Activated CD8-positive, alpha-beta T cell treated with anti-CD3 and anti-CD28 coated beads for 36 hours (primary cell): Measurements from ENCODE around the gene SUPT3H. TPM values are rescaled to one million over a fixed set of nuclear protein-coding genes. Genes with fewer than 3 reads are reported as not detected.

Experiments used
- ATAC-seq: fragments of 200-7000 bp; cut with Tn5 transposase; one replicate; pipeline ENCODE4 v1.10.0; 2021; ENCODE audit warnings: mild to moderate bottlenecking, moderate library complexity
- CTCF ChIA-PET: fragments of 350-600 bp; sonication (Branson Sonifier 250); formaldehyde crosslinking; loops from one replicate; lab custom pipeline; 2021; ENCODE audit warnings: antibody characterized with exemption; lab: Charles Lee
- POLR2A ChIA-PET: fragments of 350-600 bp; sonication (Branson Sonifier 250); formaldehyde crosslinking; loops from one replicate; lab custom pipeline; 2021; ENCODE audit warnings: antibody characterized with exemption; lab: Charles Lee
- DNase-seq: peaks from one replicate; pipeline ENCODE4 v3.0.0-alpha.2; 2020
- H3K27ac Mint-ChIP-seq: one replicate; pipeline ENCODE4 v1.8.0; 2021; ENCODE audit warnings: mild to moderate bottlenecking, mixed read lengths
- H3K27me3 Mint-ChIP-seq: one replicate; pipeline ENCODE4 v1.8.0; 2021; ENCODE audit warnings: mixed read lengths
- H3K36me3 Mint-ChIP-seq: one replicate; pipeline ENCODE4 v1.8.0; 2021; ENCODE audit warnings: low read depth, mixed read lengths
- H3K4me1 Mint-ChIP-seq: one replicate; pipeline ENCODE4 v1.8.0; 2021; ENCODE audit warnings: low read depth, mixed read lengths
- H3K4me3 Mint-ChIP-seq: one replicate; pipeline ENCODE4 v1.8.0; 2021; ENCODE audit warnings: mild to moderate bottlenecking, moderate library complexity, mixed read lengths
- H3K9me3 Mint-ChIP-seq: one replicate; pipeline ENCODE4 v1.8.0; 2021; ENCODE audit warnings: mixed read lengths
- CTCF ChIP-seq: fragments of 200-600 bp; IDR thresholded peaks from one replicate; pipeline ENCODE4 v1.8.0; 2022; ENCODE audit warnings: antibody characterized with exemption, mild to moderate bottlenecking
- intact Hi-C: fragments of 100-400 bp; cut with micrococcal nuclease; formaldehyde crosslinking; loops from one replicate; pipeline ENCODE4 v1.10.0; 2022
- total RNA-seq, 2 experiments: library from RNA; stranded (reverse); gene quantifications; one replicate each; pipeline ENCODE4 v1.2.3, GENCODE V29; 2021

The SUPT3H gene
- total RNA-seq, 2 experiments from 2014 or later, result 20.0 to 20.2 TPM

GRCh38 chr6:44825273-44825672 is 552.5 kb downstream of the SUPT3H start:
- no peak for ATAC-seq
- DNase-seq, result no peak
- ChIA-PET POLR2A (no interaction called here), CTCF (interaction anchor here (1.2 kb wide), 1 partner anchor 340 kb away, joined by 3 read pairs; no protein-coding TSS in a partner anchor)
- no peak overlapping the region for H3K27ac Mint-ChIP-seq
- peaks cover 19% of the 10 kb centered on the region for H3K4me1 Mint-ChIP-seq
- no peak overlapping the region for H3K4me3 Mint-ChIP-seq
- no peaks in the 10 kb centered on the region for H3K9me3 Mint-ChIP-seq
- no peak for TF ChIP-seq CTCF
- intact Hi-C loops, result no loop called here
- peaks cover 7% of the 10 kb centered on the region for H3K36me3 Mint-ChIP-seq
- H3K27me3 Mint-ChIP-seq, result no peaks in the 10 kb centered on the region

GRCh38 chr6:44824567-44824966 is 553.2 kb downstream of the SUPT3H start:
- Mint-ChIP-seq H3K9me3 (no peaks in the 10 kb centered on the region), H3K36me3 (peaks cover 7% of the 10 kb centered on the region), H3K27ac (no peak overlapping the region), H3K27me3 (no peaks in the 10 kb centered on the region), H3K4me1 (peaks cover 13% of the 10 kb centered on the region), H3K4me3 (no peak overlapping the region)
- ChIA-PET CTCF (interaction anchor here (1.2 kb wide), 1 partner anchor 341 kb away, joined by 3 read pairs; no protein-coding TSS in a partner anchor), POLR2A (interaction anchor here (0.6 kb wide), 1 partner anchor 1111 kb away, joined by 4 read pairs; no protein-coding TSS in a partner anchor)
- TF ChIP-seq CTCF, result no peak
- intact Hi-C loops, result no loop called here
- no peak for ATAC-seq
- DNase-seq, result no peak

- TF ChIP-seq CTCF, result no peak
- CTCF ChIA-PET, result no interaction called here
- ATAC-seq, result no peak
- H3K36me3 Mint-ChIP-seq, result peaks cover 16% of the 10 kb centered on the region
- POLR2A ChIA-PET, result no interaction called here
- no peak overlapping the region for H3K27ac Mint-ChIP-seq
- H3K9me3 Mint-ChIP-seq, result no peaks in the 10 kb centered on the region
- H3K4me3 Mint-ChIP-seq, result no peak overlapping the region
- DNase-seq, result no peak
- H3K27me3 Mint-ChIP-seq, result no peaks in the 10 kb centered on the region
- no peaks in the 10 kb centered on the region for H3K4me1 Mint-ChIP-seq
- intact Hi-C loops, result no loop called here
Measured at GRCh38 chr6:44820759-44821158, 557.0 kb downstream of the SUPT3H start.

GRCh38 chr6:44820321-44820720 is 557.4 kb downstream of the SUPT3H start:
- Mint-ChIP-seq H3K4me3 (no peak overlapping the region), H3K9me3 (no peaks in the 10 kb centered on the region), H3K4me1 (no peaks in the 10 kb centered on the region), H3K27me3 (no peaks in the 10 kb centered on the region), H3K27ac (no peak overlapping the region), H3K36me3 (peaks cover 14% of the 10 kb centered on the region)
- no peak for TF ChIP-seq CTCF
- ChIA-PET POLR2A (no interaction called here), CTCF (interaction anchor here (1.0 kb wide), 1 partner anchor 345 kb away, joined by 3 read pairs; no protein-coding TSS in a partner anchor)
- intact Hi-C loops, result no loop called here
- DNase-seq (no peak), ATAC-seq (no peak)

- intact Hi-C loops, result no loop called here
- Mint-ChIP-seq H3K36me3 (peaks cover 7% of the 10 kb centered on the region), H3K4me3 (no peak overlapping the region), H3K4me1 (peaks cover 14% of the 10 kb centered on the region), H3K27me3 (no peaks in the 10 kb centered on the region), H3K27ac (no peak overlapping the region), H3K9me3 (no peaks in the 10 kb centered on the region)
- CTCF ChIA-PET, result no interaction called here
- ATAC-seq (no peak), DNase-seq (no peak)
- TF ChIP-seq CTCF, result no peak
- POLR2A ChIA-PET, result no interaction called here
Measured at GRCh38 chr6:44811456-44811855, 566.3 kb downstream of the SUPT3H start.
